VCaP (cell line): ENCODE data around the gene CTSW.
A peak's percentile ranks its signal among the peaks of the same experiment; 100 is the strongest.

ENCODE experiments used
- H3K27ac ChIP-seq: fragments of 450-650 bp; 2 replicates; pipeline ENCODE4 v1.5.1; 2017
- CTCF ChIP-seq: fragments of 450-650 bp; conservative IDR thresholded peaks from 2 replicates; pipeline ENCODE4 v1.5.1; 2017; ENCODE audit warnings: mild to moderate bottlenecking, moderate library complexity

Gene CTSW

GRCh38 chr11:65857500-65857852 lies 22.2 kb upstream of the CTSW start:
- peak overlapping the region; percentile 100 for H3K27ac ChIP-seq
- no peak for TF ChIP-seq CTCF

- H3K27ac ChIP-seq = peak within 1 kb of the TSS; percentile 100
- TF ChIP-seq CTCF = no peak; the same call in 1 of the 2 replicates
These were observed 21.6 kb upstream of the CTSW start, which contains the start of gene CFL1 for GRCh38 chr11:65857853-65858680. TSS of gene CFL1 (minus strand) at chr11:65858180. CDS start at chr11:65858099, 81 bp downstream.

GRCh38 chr11:65858681-65859087 lies 21.0 kb upstream of the CTSW start:
- peak overlapping the region; percentile 100 for H3K27ac ChIP-seq

GRCh38 chr11:65859095-65859811 lies 20.4 kb upstream of the CTSW start:
- TF ChIP-seq CTCF = no peak
- peak overlapping the region; percentile 100 for H3K27ac ChIP-seq

More at GRCh38 chr11:65858681-65859087, 21.0 kb upstream of the CTSW start:
- no peak for TF ChIP-seq CTCF

- TF ChIP-seq CTCF = no peak
- peak overlapping the region; percentile 100 for H3K27ac ChIP-seq
These were observed 19.8 kb upstream of the CTSW start for GRCh38 chr11:65859812-65860277.

- H3K27ac ChIP-seq = peak within 1 kb of the TSS; percentile 100
- peak; percentile 100 for TF ChIP-seq CTCF
These were observed 19.1 kb upstream of the CTSW start, which contains the start of gene MUS81 for GRCh38 chr11:65860278-65861164. TSS of gene MUS81 (plus strand) at chr11:65860433. CDS start at chr11:65860754, 321 bp downstream.

GRCh38 chr11:65861165-65861505 lies 18.5 kb upstream of the CTSW start:
- H3K27ac ChIP-seq = peak overlapping the region; percentile 100

More at GRCh38 chr11:65861165-65861505, 18.5 kb upstream of the CTSW start:
- TF ChIP-seq CTCF = no peak
